ENCODE results near the gene RPL22.

Gene RPL22

GRCh38 chr1:6136516-6137220 lies 62.7 kb downstream of the RPL22 start:
- TF ChIP-seq CTCF (IDR thresholded peaks at IDR 0.05; ENCODE audit: borderline replicate concordance, insufficient read depth, low read depth, low read length), result no peak
- no peak overlapping the region for H3K4me3 ChIP-seq (ENCODE audit: low read depth, low read length)

Measured in GM12875 (cell line).